ENCODE results near the gene MAN2B2.

DNA sequence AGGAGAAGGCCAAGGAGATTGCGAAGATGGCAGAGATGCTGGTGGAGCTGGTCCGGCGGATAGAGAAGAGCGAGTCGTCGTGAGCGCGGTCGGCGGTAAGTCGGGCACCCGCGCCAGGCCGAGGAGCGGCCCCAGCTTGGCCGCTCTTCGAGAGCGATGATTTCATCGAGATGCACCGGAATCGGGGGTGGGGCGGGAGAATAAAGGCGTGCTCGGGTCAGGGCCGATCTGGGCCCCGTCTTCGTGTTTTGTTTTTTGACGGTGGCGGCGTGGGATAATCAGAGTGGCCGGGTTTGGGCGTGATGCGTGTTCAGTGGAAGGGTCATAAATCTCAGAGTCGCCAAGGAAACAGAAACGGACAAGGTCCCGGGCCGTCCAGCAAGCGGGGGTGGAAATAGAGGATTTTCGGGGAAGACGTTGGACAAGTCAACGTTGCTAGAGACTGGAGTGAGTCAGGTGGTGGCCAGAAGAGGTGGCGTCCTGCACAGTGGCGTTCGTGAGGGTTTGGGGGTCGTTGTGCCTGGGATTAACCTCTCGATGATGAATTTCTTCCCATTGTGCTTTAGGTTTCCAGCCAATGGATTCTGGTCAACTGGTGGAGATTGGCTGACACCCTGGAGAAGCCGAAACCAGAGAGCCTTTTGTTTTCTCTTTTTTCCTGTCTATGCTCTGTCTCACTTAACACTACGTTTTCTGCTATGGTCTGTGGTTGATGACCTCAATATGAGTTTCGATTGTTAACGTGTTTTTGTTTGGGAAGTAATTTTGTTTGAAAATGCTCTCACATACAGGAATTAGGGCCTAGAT lies 66.4 kb downstream of the MAN2B2 start:
- TF ChIP-seq POLR2A (IDR thresholded peaks at IDR 0.05) (no peak), CTCF (IDR thresholded peaks at IDR 0.05) (no peak)
